Activated gamma-delta T cell treated with Interleukin-2 at 50 U/mL for 16 hours (primary cell): ENCODE data around the gene DNAI1.
"Not testable (repeated sequence)": the region's sequence is repeated elsewhere in the genome, so short reads cannot be mapped to it uniquely, and the experiment has no call there.

Experiments used
- DNase-seq: peaks from one replicate; pipeline ENCODE4 v3.0.0-alpha.2; 2020

DNAI1 gene

DNA sequence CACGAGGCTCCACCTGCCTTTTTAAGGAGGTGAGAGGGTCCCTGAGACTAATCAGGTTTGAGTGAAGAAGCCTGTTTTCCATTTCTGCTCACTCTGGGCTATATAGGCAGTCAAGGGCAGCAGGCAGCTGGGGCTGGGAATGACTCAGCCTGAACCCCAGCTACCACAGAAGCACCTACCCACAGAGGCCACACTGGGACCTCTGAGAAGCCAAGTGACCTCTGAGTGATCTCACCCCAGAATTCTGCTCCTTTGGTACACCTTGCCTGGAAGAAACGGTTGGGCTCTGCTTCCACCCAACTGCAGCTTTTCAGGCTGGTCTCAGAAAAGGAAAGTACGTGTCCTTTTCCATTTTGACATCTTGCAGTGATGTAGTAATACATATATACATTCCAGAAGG is 7.1 kb upstream of the DNAI1 start:
- DNase-seq, result no peak

DNA sequence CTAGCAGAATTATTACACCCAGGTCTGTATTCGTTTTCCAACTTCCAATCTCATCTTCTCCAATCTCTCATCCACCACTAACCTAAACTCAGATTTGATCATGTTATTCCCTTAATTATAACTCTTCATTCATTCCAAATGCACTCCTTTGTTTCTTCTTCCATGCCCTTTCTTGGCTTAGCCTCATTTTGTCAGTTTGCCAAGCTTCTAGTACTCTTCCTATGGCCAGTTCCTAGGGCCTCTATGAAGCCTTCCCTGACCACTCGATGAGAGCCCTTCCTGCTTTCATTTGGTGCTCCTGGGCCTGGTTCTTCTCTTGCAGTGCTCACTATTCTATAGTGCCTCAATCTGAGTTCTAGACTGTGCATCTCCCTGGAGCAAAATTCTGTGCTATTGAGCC is 6.0 kb upstream of the DNAI1 start:
- no peak for DNase-seq

DNA sequence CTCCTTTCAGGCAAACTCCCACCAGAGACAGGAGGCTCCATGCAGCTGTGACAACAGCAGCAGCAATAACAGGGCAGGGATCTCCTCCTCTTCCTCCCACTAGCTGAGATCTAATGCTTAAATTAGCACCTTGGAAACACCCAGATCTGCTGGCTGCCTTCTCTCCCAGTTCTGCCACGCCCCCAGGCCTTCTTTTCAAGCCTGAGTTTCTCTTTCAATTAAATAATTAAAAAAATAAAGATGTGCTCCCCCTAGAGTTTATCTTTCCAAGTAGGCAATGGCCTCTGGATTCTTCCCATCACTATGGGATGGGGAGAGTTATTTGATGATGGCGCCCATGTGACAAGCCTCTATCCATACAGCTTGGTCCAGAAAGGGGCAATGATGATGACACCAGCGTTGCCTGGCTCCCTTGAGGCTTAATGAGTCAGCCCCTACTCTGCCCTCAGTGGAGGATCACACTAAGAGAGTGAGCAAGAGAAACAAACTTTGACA is 4.0 kb upstream of the DNAI1 start:
- DNase-seq, result no peak

DNA sequence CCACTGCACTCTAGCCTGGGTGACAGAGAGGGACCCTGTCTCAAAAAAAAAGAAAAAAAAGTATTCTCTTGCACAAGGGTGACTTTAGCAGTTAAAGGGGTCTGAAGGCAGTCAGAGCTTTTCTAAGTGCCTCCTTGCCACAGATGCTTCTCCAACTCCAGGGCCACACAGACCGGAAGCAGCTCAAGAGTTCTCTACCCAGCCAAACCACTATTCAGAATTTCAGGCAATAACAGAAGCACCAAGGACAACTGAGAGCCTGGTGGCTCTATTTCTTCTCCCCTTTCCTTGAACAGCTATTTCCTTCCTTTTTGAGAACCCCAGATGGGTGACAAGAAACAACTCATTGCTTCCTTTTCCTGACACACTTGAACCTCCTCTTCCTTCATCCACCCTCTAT is 2.5 kb upstream of the DNAI1 start:
- DNase-seq, result no peak

DNA sequence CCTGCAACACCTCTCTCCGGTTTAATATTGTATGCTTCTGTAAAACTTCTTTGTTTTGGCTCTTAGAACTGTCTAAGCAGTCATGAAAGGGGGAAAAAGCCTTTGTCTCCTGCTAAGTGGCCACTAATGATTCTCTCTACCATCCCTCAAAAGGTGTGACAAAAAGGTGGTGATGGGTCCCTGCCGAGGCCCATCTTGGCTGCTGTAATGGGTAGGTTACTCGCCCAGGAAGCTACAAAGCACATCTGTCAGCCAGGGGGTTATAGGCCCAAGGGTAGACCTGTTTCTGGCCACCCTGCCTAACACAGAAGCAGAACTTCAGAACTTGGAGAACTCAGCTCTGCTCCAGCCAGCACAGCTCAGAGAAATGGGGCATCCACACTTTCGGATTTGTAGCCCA is 1.9 kb upstream of the DNAI1 start:
- DNase-seq, result no peak

DNA sequence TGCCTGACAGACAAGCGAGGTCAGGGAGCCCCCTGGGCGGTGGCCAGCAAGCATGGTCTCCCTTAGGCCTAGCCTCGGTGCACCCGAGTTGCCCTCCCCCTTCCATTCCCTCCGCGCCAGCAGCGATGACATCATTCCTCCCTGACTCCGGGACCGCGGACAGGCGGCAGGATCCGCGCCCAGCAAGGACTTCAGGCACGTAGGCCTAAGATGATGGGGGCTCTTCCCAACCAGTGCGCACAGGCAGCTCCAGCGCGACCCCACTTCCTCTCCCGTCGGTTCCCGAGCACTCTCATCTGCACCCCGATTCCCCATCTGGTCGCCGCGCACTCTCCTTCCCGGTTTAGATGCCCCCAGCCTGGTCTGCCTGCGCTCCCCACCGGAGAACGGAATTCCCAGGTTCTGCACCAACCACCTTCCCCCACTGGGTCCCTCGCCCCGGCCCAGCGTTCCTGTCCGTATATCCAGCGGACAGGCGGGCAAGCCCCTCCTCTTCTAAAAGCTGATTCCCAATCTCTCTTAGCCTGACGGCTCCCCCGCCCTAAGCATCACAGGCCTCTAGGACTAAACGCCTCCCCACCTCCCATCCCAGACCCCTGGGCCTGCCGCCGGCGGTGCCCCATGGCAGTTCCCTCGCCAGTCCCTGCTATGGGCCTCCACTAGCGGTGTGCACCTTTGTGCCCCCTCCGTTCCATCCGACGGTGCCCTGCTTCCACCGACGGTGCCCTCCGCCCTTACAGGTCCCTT is 1.2 kb upstream of the DNAI1 start:
- peak; percentile 16 for DNase-seq

DNA sequence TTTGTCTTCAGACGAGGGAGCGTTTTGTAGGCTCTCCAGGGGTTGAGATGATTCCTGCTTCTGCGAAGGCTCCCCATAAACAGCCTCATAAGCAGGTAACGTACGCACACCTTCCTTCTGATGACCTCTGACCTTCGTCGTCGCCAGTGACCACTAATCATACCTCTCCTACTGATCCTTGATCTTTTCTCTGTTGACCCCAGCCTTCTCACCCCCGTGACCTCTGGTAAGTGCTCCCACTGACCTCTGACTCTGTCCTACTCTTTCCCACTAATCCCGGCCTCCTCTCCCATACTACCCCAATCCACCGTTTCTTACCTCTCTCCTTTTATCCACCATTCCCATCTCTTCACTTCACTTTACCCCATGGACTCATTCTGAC is 345 bp downstream of the DNAI1 start:
- no peak for DNase-seq

DNA sequence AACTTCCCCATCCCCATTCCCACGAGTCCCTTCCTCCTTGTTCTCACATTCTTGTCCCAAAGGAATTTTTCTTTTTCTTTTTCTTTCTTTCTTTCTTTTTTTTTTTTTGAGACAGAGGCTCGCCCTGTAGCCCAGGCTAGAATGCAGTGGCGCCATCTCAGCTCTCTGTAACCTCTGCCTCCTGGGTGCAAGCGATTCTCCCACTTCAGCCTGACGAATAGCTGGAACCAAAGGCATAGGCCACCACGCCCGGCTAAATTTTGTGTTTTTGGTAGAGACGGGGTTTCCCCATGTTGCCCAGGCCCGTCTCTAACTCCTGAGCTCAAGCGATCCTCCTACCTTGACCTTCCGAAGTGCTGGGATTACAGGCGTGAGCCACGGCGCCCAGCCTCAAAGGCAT is 751 bp downstream of the DNAI1 start:
- no peak for DNase-seq

DNA sequence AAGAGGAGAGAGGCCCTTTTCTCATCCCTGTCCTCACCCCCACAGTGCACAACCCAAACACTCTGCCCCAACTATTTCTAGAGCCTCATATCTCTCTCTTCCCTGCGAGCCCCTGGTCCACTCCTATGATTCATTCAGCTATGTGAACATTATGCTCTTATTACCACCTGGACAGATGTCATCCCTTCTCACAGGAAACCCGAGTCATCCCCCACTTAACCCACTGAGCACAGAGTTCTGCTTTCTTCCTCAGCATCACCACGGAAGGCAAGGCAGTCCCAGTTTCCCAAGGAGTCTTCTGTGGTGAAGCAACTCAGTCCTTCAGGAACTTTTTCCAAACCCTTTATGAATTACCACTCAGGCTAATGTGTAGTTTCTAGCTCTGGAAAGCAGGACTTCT is 1.3 kb downstream of the DNAI1 start:
- no peak for DNase-seq

DNA sequence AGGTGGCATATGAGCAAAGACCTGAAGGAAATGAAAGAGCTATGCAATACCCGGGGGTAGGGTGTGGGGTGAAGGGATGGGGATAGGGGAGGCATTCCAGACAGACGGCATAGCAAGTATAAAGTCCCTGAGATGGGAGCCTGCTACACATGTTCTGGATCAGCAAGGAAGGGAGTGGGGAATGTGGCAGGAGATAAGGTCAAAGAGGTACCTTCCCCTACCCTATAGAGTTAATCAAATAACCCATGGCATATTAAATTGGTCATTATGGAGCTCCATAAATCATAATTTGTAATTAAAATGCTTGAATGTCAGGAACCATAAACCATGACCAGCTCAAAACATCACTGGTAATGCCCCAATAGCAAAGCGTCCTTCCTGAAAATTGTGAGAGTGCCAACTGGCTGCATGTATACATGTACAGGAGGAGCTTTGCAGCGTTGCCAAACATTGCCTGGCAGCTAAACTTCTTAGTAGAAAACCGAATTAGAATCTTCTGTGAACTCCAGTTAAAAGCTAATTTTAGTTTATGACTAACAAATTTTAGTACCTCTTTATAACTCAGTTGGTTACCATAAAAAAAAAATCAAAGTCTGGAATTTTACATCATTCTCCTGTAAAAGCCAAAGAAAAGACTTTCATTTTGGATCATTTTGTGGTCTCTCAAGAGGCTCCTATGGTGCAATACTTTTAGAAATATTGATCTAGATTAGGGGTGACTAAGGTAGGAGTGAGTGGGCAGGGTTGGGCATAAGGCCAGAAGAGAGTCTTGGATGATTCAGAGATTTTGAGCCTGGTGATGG is 4.7 kb downstream of the DNAI1 start:
- no peak for DNase-seq

DNA sequence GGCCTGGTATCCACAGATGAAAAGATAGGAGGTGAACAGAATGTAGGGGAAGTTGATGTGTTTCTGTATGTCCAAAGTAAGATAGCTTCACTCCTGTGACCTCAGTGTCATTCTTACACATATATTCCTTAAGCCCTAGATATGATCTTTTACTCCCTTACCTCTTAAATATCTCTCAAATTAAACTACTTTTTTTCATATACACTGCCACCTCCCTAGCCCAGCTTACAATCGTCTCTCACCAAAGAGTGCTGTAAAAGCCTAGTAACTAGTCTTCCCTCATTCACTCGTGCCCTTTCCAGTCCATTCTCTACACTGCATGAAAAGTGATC is 5.3 kb downstream of the DNAI1 start:
- no peak for DNase-seq

DNA sequence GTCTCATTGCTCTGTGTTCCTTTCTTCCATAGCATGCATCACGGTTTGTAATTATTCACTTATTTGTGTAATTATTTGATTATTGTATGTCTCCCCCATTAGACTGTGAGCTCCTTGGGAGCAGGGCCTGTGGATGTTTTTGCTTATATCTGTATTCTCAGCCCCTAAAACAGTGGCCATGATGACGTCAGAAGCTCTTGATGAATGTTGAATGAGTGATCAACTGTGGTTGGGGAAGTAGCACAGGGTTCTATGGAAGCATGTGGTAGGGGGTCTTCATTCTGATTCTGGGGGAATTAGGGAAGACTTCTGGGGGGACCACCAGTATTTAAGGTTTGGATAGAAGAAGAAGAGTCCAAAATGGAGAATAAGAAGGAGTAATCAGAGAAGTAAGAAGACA is 6.0 kb downstream of the DNAI1 start:
- DNase-seq, result no peak

DNA sequence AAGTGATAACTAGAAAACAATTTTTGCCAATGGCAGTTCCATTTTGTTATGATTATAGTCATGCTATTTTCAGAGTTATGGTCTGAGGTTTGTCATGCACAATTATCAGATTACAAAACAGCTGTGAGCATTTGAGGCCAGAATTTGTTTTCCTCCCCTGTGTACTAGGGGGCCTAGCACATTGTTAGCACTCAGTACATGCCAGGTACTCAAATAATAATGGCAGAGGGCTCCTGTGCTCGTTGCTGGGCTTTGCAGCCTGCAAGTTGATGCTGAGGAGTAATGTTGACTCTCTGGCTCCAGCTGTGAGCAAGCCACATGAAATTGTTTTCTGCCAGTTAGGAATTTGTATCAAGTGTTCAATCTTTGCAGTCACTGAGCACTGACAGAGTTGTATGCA is 6.9 kb downstream of the DNAI1 start:
- DNase-seq, result no peak

DNA sequence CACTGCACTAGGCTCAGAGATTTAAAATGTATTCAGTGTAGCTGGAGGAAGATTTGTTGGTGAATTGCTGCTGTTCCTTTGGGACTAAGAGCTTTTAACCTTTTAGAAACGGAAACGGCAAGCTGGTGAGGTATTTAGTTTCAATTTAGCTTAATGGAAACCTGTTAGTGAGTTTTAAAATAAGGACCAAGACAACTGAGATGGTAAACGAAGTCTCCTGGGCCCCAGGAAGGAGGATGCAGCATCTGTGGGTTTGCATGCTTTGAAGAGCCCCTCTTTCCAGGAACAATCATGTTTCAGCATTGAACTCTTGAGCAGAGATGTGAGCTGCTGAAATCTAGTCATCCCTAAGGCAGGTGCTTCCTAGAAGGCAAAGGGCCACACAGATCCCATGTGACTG is 16.5 kb downstream of the DNAI1 start:
- no peak for DNase-seq

DNA sequence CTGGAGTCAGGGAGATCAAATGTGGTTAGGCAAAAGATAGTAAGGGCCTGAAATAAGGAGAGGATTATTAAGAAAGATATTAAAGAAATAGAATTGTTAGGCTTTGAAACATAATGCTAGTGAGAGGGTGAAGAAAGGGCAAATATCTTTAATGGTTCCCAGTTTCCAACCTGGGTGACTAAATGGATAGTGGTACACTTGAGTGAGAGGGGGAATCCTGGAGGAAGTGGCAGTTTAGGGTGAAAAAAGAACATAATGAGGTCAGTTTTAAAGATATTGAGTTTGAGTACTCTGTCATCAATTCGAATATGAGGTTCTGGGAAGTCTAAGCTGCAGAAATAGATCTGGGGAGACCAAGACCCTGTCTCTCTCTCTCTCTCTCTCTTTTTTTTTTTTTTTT is 18.9 kb downstream of the DNAI1 start:
- no peak for DNase-seq

DNA sequence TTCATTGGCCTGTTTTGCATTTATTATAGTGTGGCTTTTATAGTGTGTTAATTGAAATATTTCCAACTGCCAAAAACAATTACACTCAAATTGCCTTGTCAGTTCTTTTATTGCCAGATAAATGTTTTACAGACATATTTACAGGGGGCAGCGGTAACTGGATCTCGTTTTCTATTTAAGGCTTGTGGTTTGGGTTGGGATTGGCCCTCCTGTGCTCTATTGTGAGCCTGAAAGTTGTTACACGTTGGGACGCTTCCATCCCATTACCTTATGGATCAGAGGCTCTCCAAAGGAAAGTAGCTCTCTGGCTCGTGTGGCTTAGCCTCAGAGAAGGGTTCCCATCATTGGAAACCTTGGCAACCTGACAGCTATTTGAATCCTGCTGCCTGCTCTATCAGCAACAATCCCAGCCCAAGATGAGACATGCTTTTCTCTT is 20.8 kb downstream of the DNAI1 start:
- DNase-seq, result no peak

DNA sequence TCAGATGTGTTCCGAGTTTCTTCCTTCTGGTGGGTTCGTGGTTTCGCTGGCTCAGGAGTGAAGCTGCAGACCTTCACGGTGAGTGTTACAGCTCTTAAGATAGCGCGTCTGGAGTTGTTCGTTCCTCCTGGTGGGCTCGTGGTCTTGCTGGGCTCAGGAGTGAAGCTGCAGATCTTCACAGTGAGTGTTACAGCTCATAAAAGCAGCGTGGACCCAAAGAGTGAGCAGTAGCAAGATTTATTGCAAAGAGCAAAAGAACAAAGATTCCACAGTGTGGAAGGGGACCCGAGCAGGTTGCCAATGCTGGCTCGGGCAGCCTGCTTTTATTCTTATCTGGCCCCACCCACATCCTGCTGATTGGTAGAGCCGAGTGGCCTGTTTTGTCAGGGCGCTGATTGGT is 23.0 kb downstream of the DNAI1 start:
- not testable (repeated sequence) for DNase-seq

DNA sequence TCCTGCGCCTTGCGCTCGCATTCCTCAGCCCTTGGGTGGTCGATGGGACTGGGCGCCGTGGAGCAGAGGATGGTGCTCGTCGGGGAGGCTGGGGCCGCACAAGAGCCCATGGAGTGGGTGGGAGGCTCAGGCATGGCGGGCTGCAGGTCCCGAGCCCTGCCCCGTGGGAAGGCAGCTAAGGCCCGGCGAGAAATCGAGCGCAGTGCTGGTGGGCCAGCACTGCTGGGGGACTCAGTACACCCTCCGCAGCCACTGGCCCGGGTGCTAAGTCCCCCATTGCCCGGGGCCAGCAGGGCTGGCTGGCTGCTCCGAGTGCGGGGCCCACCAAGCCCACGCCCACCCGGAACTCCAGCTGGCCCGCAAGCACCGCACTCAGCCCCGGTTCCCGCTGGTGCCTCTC is 24.1 kb downstream of the DNAI1 start:
- not testable (repeated sequence) for DNase-seq

DNA sequence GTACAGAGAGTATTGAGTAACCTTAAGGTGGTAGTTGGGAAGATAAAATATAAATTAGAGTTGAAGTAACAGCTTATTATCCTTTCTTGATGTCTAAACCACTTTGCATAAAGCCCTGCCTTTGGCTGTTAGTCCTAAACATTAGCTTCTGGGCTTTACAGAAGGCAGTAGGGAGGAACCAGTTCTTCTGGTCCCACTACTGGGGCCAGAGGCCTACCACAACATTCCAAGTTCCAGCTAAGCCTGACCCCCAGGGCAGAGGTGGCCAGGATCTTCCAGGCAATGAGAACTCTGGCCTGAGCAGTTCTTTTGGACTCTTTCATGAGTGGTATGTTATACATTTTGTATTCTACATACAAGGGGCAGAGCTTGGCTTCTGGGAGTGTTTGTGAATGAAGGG is 26.1 kb downstream of the DNAI1 start:
- DNase-seq, result no peak

DNA sequence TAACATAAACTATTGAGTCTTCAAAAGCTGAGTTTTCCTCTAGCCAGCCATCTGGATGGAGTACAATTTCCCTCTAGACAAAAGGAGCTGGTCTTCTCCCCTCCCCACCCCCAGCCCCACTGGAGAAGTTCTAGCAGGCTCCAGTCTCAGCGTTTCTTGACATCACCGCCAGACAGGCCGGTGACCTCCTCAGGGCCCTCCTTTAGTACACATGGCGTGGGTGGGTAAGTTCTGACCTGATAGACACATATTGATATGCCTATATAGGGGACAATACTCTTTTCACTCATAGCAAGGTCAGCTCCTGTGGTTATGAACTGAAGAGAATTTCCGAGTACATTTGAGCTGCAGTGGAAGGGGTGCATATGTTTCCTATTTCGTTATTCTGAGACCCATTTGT is 27.2 kb downstream of the DNAI1 start:
- no peak for DNase-seq

DNA sequence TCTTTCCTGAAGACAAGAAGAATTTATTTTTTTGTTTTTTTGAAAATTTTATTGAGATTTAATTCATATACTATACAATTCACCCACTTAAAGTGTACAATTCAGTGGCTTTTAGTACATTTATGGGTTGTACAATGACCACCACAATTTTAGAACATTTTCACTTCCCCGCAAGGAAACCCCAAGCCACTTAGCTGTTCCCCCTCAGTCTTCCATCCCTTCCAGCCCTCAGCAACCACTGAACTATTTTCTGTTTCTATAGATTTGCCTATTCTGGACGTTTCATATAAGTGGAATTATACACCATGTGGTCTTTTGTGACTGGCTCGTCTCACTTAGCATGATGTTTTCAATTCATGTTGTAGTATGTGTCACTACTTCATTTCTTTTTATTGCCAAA is 28.0 kb downstream of the DNAI1 start:
- DNase-seq, result no peak

DNA sequence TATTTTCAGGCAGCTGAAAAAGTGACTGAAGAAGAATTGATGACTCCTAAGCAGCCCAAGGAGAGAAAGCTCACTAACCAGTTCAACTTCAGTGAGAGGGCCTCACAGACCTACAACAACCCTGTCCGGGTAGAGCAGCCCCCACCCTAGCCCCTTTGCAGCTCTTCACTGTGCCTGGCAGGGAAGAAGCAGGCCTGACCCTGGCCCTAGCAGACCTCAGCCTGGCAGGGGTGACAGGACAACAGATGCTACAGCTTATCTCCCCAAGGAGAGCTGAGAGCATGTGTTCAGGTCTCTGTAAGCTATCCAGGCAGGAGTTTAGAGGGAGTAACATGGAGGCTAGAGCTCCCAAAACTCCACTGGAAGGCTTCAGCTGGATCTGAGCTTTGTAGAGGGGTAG is 31.8 kb downstream of the DNAI1 start:
- no peak for DNase-seq

DNA sequence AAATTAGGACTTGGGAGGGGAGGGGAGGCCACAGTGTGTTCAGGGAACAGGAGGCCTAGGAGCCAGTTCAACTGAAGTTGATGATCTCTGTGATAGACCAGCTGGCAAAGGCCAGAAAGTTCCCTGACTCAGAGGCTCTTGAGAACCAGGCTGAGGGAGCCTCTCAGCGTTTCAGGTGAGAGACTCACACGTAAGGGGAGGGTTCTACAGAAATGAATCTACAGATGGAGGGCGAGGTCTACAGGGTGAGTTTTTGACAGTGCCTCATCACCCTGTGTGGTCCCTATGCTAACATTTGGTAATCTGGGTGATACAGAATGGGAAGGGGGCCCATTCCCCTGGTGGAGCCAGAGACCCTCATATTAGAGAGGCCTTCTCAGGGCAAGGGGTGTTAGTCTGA is 32.2 kb downstream of the DNAI1 start:
- no peak for DNase-seq

DNA sequence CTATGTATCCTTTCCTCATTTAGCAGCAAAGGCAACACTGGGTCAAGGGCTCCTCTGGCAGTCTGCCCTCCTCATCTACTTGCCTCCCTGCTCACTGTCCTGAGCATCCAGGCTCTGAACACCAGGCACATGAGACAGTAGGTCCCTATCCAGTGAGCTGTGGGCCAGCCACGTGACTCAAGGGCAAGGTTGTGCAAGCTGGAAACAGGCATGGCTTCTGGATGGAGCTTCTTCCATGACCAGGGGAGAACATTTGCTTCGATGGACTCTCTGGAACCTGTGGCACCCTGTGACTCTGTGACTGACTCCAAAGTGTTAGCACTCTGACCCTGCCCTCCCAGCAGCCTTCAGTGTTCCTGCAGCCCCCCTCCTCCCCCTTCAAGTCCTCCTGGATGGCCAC is 33.0 kb downstream of the DNAI1 start:
- no peak for DNase-seq

DNA sequence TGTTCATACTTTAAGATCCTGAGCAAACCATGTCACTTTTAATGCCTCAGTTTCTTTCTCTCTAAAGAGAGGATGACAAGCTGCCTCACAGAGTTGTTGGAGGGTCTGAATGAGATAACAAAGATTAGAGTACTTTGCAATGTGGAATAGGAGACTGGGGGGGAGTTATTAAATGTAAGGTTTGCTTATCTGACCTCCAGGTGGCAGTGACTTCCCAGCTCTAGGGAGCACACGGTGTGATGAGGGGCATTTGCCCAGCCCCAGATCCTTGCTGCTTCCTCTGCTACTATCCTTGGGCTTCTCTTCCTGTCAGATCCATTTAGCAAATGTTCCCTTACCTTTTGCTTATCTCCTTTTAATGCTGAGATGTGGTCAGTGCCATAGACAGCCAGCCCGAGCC is 33.4 kb downstream of the DNAI1 start:
- no peak for DNase-seq
